NB4 (cell line): ENCODE results near the gene ANKRD52.

Source experiments
- DNase-seq: peaks from one replicate; pipeline ENCODE4 v3.0.0; 2010; ENCODE audit warnings: low read depth
- H3K4me3 ChIP-seq: one replicate; pipeline ENCODE4 v1.5.1; 2011; ENCODE audit warnings: mild to moderate bottlenecking, low read depth, low read length, moderate library complexity
- CTCF ChIP-seq: IDR thresholded peaks from one replicate; pipeline ENCODE4 v1.5.1; 2012; ENCODE audit warnings: low read depth, low read length
- MYC ChIP-seq: IDR thresholded peaks from 2 replicates; pipeline ENCODE4 v1.6.1; 2011; ENCODE audit warnings: low read depth, low read length
- POLR2A ChIP-seq: IDR thresholded peaks from 2 replicates; pipeline ENCODE4 v1.6.1; 2011; ENCODE audit warnings: mild to moderate bottlenecking; ENCODE audit not compliant: insufficient read length; ENCODE audit errors: extremely low read depth
- TF ChIP-seq, protein P1 (sequence below): IDR thresholded peaks from 2 replicates; pipeline ENCODE4 v1.6.1; 2011; ENCODE audit warnings: low read depth, low read length

Gene ANKRD52

GRCh38 chr12:56229082-56229481 is 29.1 kb downstream of the ANKRD52 start:
- no peak for TF ChIP-seq POLR2A
- TF ChIP-seq CTCF = no peak
- no peak for TF ChIP-seq MYC
- TF ChIP-seq, protein P1, sequence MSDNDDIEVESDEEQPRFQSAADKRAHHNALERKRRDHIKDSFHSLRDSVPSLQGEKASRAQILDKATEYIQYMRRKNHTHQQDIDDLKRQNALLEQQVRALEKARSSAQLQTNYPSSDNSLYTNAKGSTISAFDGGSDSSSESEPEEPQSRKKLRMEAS = no peak
- peak; percentile 74 for DNase-seq
- no peak overlapping the region for H3K4me3 ChIP-seq

DNA sequence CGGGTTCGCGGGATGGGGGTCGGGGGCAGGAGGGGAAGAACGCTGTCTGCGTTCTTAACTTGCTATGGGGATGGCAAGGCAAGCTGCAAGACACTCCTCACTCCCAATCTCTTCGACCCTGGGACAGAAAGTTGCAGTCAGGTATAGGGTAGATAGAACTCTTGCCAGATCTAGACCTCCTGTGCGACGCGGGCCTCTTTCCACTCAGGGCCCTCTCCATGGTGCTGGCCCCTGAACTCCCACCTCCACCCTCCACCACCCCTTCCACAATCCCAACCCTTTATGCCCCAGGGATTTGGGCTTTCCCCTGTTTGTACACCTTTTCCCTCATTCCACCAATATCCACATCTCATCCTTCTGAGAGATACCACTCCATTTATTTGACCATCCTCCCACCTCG is 33.2 kb downstream of the ANKRD52 start:
- DNase-seq = no peak
- H3K4me3 ChIP-seq = peak overlapping the region; percentile 92
- TF ChIP-seq, protein P1 = no peak
- TF ChIP-seq CTCF (no peak), MYC (no peak), POLR2A (no peak)

- TF ChIP-seq CTCF = peak; percentile 66
- peak; percentile 79 for TF ChIP-seq MYC
- TF ChIP-seq, protein P1 = peak; percentile 70
- no peak for TF ChIP-seq POLR2A
- peak; percentile 99 for DNase-seq
- peak within 1 kb of the TSS; percentile 92 for H3K4me3 ChIP-seq
These were observed 34.0 kb downstream of the ANKRD52 start, which contains the start of gene NABP2 for GRCh38 chr12:56224102-56224701. TSS of gene NABP2 (plus strand) at chr12:56224342. CDS start at chr12:56224857, 515 bp downstream.

DNA sequence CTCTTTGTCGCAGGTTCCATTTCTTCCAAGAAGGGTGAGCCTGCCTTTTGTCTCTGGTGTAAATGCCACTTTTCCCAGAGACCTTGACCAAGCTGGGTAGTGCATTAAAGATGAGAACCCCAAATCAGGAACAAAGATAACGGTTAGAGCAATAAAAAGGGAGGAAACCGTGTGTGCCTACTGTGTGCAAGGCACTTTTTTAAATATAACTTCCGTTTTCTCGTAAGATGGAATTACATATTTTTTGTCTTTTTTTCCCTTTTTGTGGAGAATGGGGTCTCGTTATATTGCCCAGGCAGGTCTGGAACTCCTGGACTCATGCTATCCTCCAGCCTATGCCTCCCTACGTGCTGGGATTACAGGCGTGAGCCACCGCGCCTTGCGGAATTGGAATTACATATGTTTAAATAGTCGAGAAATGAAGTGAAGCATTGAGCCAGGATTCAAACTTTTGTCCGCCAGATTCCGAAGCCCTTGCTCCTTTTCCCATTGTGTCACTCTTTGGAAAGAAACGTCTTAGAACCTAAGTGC is 34.5 kb downstream of the ANKRD52 start:
- no peak for DNase-seq
- TF ChIP-seq CTCF (no peak), POLR2A (no peak), MYC (no peak)
- TF ChIP-seq, protein P1 = no peak

GRCh38 chr12:56222531-56222895 is 35.7 kb downstream of the ANKRD52 start:
- H3K4me3 ChIP-seq = peak overlapping the region; percentile 85
- no peak for TF ChIP-seq CTCF
- no peak for TF ChIP-seq MYC
- TF ChIP-seq, protein P1 = no peak
- no peak for TF ChIP-seq POLR2A
- no peak for DNase-seq

More for the DNA sequence above, 34.5 kb downstream of the ANKRD52 start:
- H3K4me3 ChIP-seq = peak overlapping the region; percentile 38
